ENCODE measurements around the gene PEAR1.

GRCh38 chr1:156924478-156925153 lies 31.1 kb downstream of the PEAR1 start:
- TF ChIP-seq CTCF (IDR thresholded peaks at IDR 0.05) (no peak), CHD2 (IDR thresholded peaks at IDR 0.05; ENCODE audit: low read length, partially characterized antibody) (no peak), GATA3 (IDR thresholded peaks at IDR 0.05; ENCODE audit: borderline replicate concordance) (no peak), SREBF2 (IDR thresholded peaks at IDR 0.05) (no peak), POLR2A (IDR thresholded peaks at IDR 0.05; ENCODE audit: low read length) (no peak), MYC (IDR thresholded peaks at IDR 0.05; ENCODE audit: borderline replicate concordance, low read length) (no peak)

All from A549 (cell line).